ENCODE data around the gene FAM222B. TPM values are rescaled to one million over a fixed set of nuclear protein-coding genes. Genes with fewer than 3 reads are reported as not detected.
A peak's percentile ranks its signal among the peaks of the same experiment; 100 is the strongest.
"Not testable (repeated sequence)": the region's sequence is repeated elsewhere in the genome, so short reads cannot be mapped to it uniquely, and the experiment has no call there.

The FAM222B gene
- polyA plus RNA-seq, 1 donor = 13.2 TPM

- no peak for DNase-seq (ENCODE audit: low read depth)
Measured at GRCh38 chr17:28728364-28729200, 114.0 kb downstream of the FAM222B start, which contains the start of gene NEK8. TSS of gene NEK8 (plus strand) at chr17:28728788. CDS start at chr17:28728814, 26 bp downstream.

GRCh38 chr17:28726627-28727491, 115.7 kb downstream of the FAM222B start:
- DNase-seq (ENCODE audit: low read depth) = peak; percentile 80

GRCh38 chr17:28726226-28726626, 116.4 kb downstream of the FAM222B start, which contains the start of gene TLCD1:
TSS of gene TLCD1 (minus strand) at chr17:28726233. CDS start at chr17:28726097, 136 bp downstream.
- DNase-seq (ENCODE audit: low read depth) = no peak

- no peak for DNase-seq (ENCODE audit: low read depth)
Measured at GRCh38 chr17:28725660-28726225, 116.8 kb downstream of the FAM222B start.

- no peak for DNase-seq (ENCODE audit: low read depth)
Measured at GRCh38 chr17:28725166-28725659, 117.4 kb downstream of the FAM222B start.

GRCh38 chr17:28724500-28725165, 118.0 kb downstream of the FAM222B start:
- DNase-seq (ENCODE audit: low read depth) = no peak

- DNase-seq (ENCODE audit: low read depth) = not testable (repeated sequence)
Measured at GRCh38 chr17:28723836-28724499, 118.6 kb downstream of the FAM222B start.

GRCh38 chr17:28723159-28723835, 119.3 kb downstream of the FAM222B start:
- no peak for DNase-seq (ENCODE audit: low read depth)

- no peak for DNase-seq (ENCODE audit: low read depth)
Measured at GRCh38 chr17:28722417-28723158, 120.0 kb downstream of the FAM222B start.

- not testable (repeated sequence) for DNase-seq (ENCODE audit: low read depth)
Measured at GRCh38 chr17:28720997-28721329, 121.6 kb downstream of the FAM222B start.

- DNase-seq (ENCODE audit: low read depth) = no peak
Measured at GRCh38 chr17:28720247-28720996, 122.2 kb downstream of the FAM222B start.

- DNase-seq (ENCODE audit: low read depth) = no peak
Measured at GRCh38 chr17:28719021-28719433, 123.6 kb downstream of the FAM222B start.

- DNase-seq (ENCODE audit: low read depth) = no peak
Measured at GRCh38 chr17:28718333-28719020, 124.1 kb downstream of the FAM222B start.

- DNase-seq (ENCODE audit: low read depth) = no peak
Measured at GRCh38 chr17:28717578-28718332, 124.8 kb downstream of the FAM222B start, which contains the start of gene RAB34. TSS of gene RAB34 (minus strand) at chr17:28717868. CDS start at chr17:28717266, 602 bp downstream.

GRCh38 chr17:28716740-28717577, 125.6 kb downstream of the FAM222B start:
- DNase-seq (ENCODE audit: low read depth) = no peak

GRCh38 chr17:28715217-28715616, 127.4 kb downstream of the FAM222B start:
- DNase-seq (ENCODE audit: low read depth) = no peak
